Peyer's patch (tissue), 4 donors: ENCODE measurements around the gene MARCHF11.

Experiments
- CTCF ChIP-seq, 6 experiments: fragments of 450-650 bp in 4 of 6; fragments of 200-600 bp in 2 of 6; sonication (generic) in 1 of 6; IDR thresholded peaks; one replicate each; pipeline ENCODE4 v1.5.1; 2017 to 2019; ENCODE audit warnings: antibody characterized with exemption in 6 of 6, mild to moderate bottlenecking in 3 of 6, moderate library complexity in 1 of 6
- POLR2A ChIP-seq, 2 donors: fragments of 450-650 bp; IDR thresholded peaks; one replicate each; pipeline ENCODE4 v1.5.1; 2017; ENCODE audit warnings: antibody characterized with exemption in 2 of 2, mild to moderate bottlenecking in 2 of 2, moderate library complexity in 2 of 2

GRCh38 chr5:16137177-16137576 is 42.4 kb downstream of the MARCHF11 start:
- TF ChIP-seq CTCF (IDR thresholded peaks at IDR 0.05) (no peak), POLR2A (IDR thresholded peaks at IDR 0.05) (no peak)
